HG03575 (cell line): ENCODE measurements around the gene MAP4K4.

Source experiments
- ATAC-seq: cut with Tn5 transposase; IDR thresholded peaks from one replicate; pipeline ENCODE4 v1.9.1; 2021; ENCODE audit not compliant: unreplicated experiment, insufficient number of reproducible peaks, low FRiP score; ENCODE audit errors: extremely low read depth

The MAP4K4 gene

GRCh38 chr2:101697124-101698013 lies at the start of gene MAP4K4:
Gene MAP4K4 (plus strand): TSS chr2:101697707. CDS start chr2:101698081, 374 bp downstream.
- ATAC-seq, result no peak

GRCh38 chr2:101653469-101653868 lies 44.0 kb upstream of the MAP4K4 start:
- ATAC-seq, result no peak

GRCh38 chr2:101655702-101656422 lies 41.6 kb upstream of the MAP4K4 start:
- no peak for ATAC-seq

- no peak for ATAC-seq
Measured at GRCh38 chr2:101657787-101658186, 39.7 kb upstream of the MAP4K4 start.

GRCh38 chr2:101658387-101658786 lies 39.1 kb upstream of the MAP4K4 start:
- ATAC-seq, result no peak

- no peak for ATAC-seq
Measured at GRCh38 chr2:101665312-101665711, 32.2 kb upstream of the MAP4K4 start.

DNA sequence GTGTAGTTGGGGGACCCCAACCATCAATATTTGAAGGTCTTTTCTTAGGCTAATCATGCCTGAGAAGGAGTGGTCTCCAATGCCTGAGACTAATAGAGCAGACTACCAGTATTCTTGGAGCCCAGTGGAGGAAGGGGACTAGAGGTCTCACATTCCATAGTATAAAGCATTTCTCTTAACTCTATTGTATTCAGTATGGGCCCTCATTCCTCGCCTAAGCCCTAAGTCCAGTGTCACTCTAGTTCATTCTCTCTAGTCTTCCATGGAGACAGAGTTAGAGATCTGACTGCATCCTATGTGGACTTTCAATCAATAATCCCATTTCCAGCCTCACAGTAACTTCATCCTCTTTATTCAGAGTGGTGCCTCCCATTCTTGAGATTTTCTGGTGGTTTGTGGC lies 29.7 kb upstream of the MAP4K4 start:
- no peak for ATAC-seq

- ATAC-seq, result no peak
Measured at GRCh38 chr2:101672047-101672446, 25.5 kb upstream of the MAP4K4 start.

DNA sequence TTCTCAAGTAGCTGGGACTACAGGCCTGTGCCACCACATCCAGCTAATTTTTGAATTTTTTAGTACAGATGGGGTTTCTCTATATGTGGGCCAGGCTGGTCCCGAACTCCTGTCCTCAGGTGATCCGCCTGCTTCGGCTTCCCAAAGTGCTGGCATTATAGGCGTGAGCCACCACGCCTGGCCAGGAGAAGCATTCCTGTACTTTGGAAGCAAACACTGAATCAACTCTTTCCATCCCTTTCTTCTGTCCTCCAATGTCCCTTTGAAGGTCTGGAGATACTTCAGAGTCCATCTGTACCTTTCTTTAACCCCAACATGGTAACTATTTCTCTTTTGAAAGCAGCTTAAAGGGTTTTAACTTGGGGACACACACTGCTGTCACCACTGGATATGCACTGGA lies 23.6 kb upstream of the MAP4K4 start:
- ATAC-seq, result no peak

- no peak for ATAC-seq
Measured at GRCh38 chr2:101675512-101675911, 22.0 kb upstream of the MAP4K4 start.

DNA sequence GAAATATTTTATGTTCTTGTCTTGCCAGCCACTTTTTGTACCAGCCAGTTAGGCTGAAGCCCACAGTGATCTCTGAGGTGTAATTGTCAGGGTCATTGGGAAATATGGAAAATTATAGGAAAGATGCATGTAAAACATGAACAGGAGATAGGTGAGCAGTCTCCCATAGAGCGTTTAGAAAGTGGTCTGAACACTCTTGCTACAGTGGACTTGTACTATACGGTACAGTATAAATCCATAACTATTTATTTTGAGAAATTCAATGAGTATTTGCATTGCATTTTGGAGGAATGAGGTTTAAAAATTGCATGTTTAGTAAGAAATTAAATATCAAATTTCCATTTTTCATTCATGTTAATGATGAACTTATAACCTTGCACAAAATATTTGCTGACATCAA lies 20.8 kb upstream of the MAP4K4 start:
- ATAC-seq, result no peak

- no peak for ATAC-seq
Measured at GRCh38 chr2:101677658-101678057, 19.8 kb upstream of the MAP4K4 start.

GRCh38 chr2:101678379-101678778 lies 19.1 kb upstream of the MAP4K4 start:
- no peak for ATAC-seq

- no peak for ATAC-seq
Measured at GRCh38 chr2:101679037-101679726, 18.3 kb upstream of the MAP4K4 start.

DNA sequence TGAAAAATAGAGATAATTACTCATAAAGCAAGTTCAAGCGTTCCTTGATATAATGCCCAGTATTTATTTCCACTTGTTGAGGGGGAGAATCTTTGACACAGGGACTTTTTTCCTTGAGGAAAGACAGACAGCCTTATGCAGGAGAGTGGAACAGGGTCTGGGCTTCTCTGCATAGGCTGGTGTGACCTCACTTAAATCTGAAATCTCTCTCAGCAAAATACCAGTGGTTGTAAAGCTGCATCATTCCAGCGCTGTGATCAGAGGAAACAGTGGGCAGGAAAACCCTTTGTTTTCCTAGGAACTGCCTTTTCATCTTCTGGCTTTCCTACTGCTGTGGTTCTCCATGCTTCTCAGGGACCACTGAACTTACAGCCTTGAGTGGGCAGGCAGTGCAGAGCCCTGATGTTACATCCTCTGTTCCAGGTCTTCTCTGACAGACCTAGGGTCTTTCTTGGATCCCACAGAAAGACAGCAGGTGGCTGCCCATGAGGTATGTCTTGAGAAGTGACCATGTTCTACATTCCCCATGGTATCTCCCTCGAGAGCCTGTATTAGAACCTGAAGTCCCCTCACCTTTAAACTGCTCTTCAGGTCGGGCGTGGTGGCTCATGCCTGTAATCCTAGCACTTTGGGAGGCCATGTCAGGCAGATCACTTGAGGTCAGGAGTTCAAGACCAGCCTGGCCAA lies 17.6 kb upstream of the MAP4K4 start:
- no peak for ATAC-seq

- ATAC-seq, result no peak
Measured at GRCh38 chr2:101682311-101682710, 15.2 kb upstream of the MAP4K4 start.

DNA sequence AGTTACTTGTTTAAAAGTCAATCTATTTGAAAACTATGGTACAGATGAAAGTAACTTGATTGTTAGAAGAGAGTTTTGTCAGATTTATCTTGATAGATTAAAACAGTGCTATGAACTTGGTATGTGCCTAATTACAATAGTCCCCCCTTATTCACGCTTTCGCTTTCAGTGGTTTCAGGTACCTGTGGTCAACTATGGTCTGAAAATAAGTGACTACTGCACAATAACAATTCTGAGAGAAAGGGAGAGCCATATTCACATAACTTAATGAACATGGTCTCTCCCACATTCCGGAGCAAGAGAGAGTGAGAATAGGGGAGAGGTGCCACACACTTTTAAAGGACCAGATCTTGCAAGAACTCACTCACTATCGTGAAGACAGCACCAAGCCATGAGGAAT lies 13.2 kb upstream of the MAP4K4 start:
- no peak for ATAC-seq

GRCh38 chr2:101688261-101688660 lies 9.2 kb upstream of the MAP4K4 start:
- no peak for ATAC-seq

- ATAC-seq, result no peak
Measured at GRCh38 chr2:101689114-101689825, 8.2 kb upstream of the MAP4K4 start.
